Astrocyte of the cerebellum (primary cell): ENCODE measurements around the gene PIK3CD.

Experiments used
- DNase-seq: peaks from one replicate; pipeline ENCODE4 v3.0.0-alpha.2; 2011; ENCODE audit warnings: low read depth
- H3K4me3 ChIP-seq: 2 replicates; pipeline ENCODE4 v1.5.1; 2011; ENCODE audit warnings: mild to moderate bottlenecking, low read depth, low read length, moderate library complexity
- CTCF ChIP-seq: IDR thresholded peaks from 2 replicates; pipeline ENCODE4 v1.5.1; 2012; ENCODE audit warnings: low read length, low read depth, moderate library complexity, mild to moderate bottlenecking; ENCODE audit errors: missing control alignments
- in situ Hi-C: cut with HindIII; loops from 2 replicates; pipeline ENCODE4 v1.10.0; 2017; ENCODE audit warnings: low sequenced_read_pairs

PIK3CD gene

GRCh38 chr1:9659328-9659727 is 7.8 kb downstream of the PIK3CD start:
- peak; percentile 16 for DNase-seq
- in situ Hi-C loops: no loop called here
- H3K4me3 ChIP-seq: no peak overlapping the region
- no peak for TF ChIP-seq CTCF

- no peak for DNase-seq
- in situ Hi-C loops: no loop called here
- no peak for TF ChIP-seq CTCF
- H3K4me3 ChIP-seq: no peak overlapping the region
Observed at GRCh38 chr1:9663257-9663656, 11.7 kb downstream of the PIK3CD start.

- in situ Hi-C loops: no loop called here
- TF ChIP-seq CTCF: no peak
- DNase-seq: no peak
- no peak overlapping the region for H3K4me3 ChIP-seq
Observed at GRCh38 chr1:9665193-9665592, 13.7 kb downstream of the PIK3CD start.

- H3K4me3 ChIP-seq: no peak overlapping the region
- in situ Hi-C loops: no loop called here
- TF ChIP-seq CTCF: no peak
- no peak for DNase-seq
Observed at GRCh38 chr1:9668080-9668479, 16.5 kb downstream of the PIK3CD start.

- no peak overlapping the region for H3K4me3 ChIP-seq
- in situ Hi-C loops: no loop called here
- TF ChIP-seq CTCF: no peak
- DNase-seq: no peak
Observed at GRCh38 chr1:9670085-9670484, 18.6 kb downstream of the PIK3CD start.

GRCh38 chr1:9671377-9672140 is 20.0 kb downstream of the PIK3CD start:
- H3K4me3 ChIP-seq: no peak overlapping the region
- in situ Hi-C loops: no loop called here
- no peak for TF ChIP-seq CTCF
- peak; percentile 34 for DNase-seq
